Measurements from ENCODE around the gene PTPRN2. TPM values are rescaled to one million over a fixed set of nuclear protein-coding genes. Genes with fewer than 3 reads are reported as not detected.

The PTPRN2 gene
- total and polyA plus RNA-seq, 2 donors (not counting 3 experiments of a cell fraction or from before 2014, with no cell fraction given), result 0.62 to 0.88 TPM

DNA sequence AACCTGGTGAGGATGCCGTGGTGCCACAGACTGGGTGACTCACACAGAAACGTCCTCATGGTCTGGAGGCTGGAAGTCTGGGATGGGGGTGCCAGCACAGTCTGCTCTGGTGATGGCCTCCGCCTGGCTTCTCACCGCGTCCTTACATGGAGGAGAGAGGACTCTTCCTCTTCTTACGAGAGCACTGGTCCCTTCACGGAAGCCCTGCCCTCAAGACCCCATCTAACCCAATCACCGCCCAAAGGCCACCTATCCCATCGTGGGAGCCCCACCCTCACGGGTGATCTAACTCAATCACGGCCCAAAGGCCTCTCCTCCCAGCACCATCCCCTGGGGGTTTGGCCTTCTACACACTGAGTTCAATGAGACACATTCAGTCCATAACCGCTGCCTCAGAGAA is 137.7 kb downstream of the PTPRN2 start:
- Histone ChIP-seq H3K9me3 (replicated peaks; ENCODE audit: control insufficient read depth, insufficient read depth, low read length) (peaks cover 7% of the 10 kb centered on the region), H3K79me2 (ENCODE audit: control insufficient read depth, insufficient read depth, low read length) (no peaks in the 10 kb centered on the region), H4K20me1 (replicated peaks; ENCODE audit: control insufficient read depth, extremely low read depth, insufficient read depth, low read length) (no peaks in the 10 kb centered on the region), H3K9me1 (replicated peaks; ENCODE audit: control insufficient read depth, extremely low read depth, insufficient read depth, low read length) (no peaks in the 10 kb centered on the region), H3K4me2 (ENCODE audit: insufficient read depth, low read length) (no peak overlapping the region), H3K27ac (ENCODE audit: insufficient read depth, low read depth, low read length) (no peak overlapping the region), H3K27me3 (ENCODE audit: control insufficient read depth in 2 of 2, insufficient read depth in 2 of 2, low read length in 2 of 2) (no peaks in the 10 kb centered on the region), H3K4me3 (replicated peaks in 1 of 3; ENCODE audit: insufficient read depth in 1 of 3, low read depth in 1 of 3, low read length in 3 of 3) (no peak overlapping the region), H3K36me3 (ENCODE audit: control insufficient read depth in 2 of 2, extremely low read depth in 1 of 2, insufficient read depth in 2 of 2, low read length in 2 of 2) (no peaks in the 10 kb centered on the region), H2AFZ (ENCODE audit: low read depth, low read length) (no peak overlapping the region), H3K9ac (replicated peaks; ENCODE audit: extremely low read depth, insufficient read depth, low read length) (no peak overlapping the region), H3K4me1 (ENCODE audit: control insufficient read depth, extremely low read depth, insufficient read depth, low read length) (no peaks in the 10 kb centered on the region)
- dilution Hi-C loops (cut with MboI; ENCODE audit: extremely low pct_ligation_motif_present, low sequenced_read_pairs), result no loop called here
- TF ChIP-seq POLR2AphosphoS5 (IDR thresholded peaks at IDR 0.05; ENCODE audit: insufficient read depth, low read depth, low read length) (no peak), EZH2 (IDR thresholded peaks at IDR 0.05; ENCODE audit: borderline replicate concordance, low read depth, low read length, severe bottlenecking) (no peak), JUN (IDR thresholded peaks at IDR 0.05; ENCODE audit: borderline replicate concordance, insufficient read depth, insufficient read length, low read depth) (no peak), GATA2 (IDR thresholded peaks at IDR 0.05; ENCODE audit: insufficient read depth, insufficient read length, low read depth, low read length) (no peak), POLR2A (IDR thresholded peaks at IDR 0.05; ENCODE audit: low read depth, low read length) (no peak), FOS (IDR thresholded peaks at IDR 0.05; ENCODE audit: borderline replicate concordance, insufficient read depth, low read length) (no peak), MYC (IDR thresholded peaks at IDR 0.05; ENCODE audit: low read depth, low read length) (no peak)
- TF ChIP-seq, protein P1, sequence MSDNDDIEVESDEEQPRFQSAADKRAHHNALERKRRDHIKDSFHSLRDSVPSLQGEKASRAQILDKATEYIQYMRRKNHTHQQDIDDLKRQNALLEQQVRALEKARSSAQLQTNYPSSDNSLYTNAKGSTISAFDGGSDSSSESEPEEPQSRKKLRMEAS (IDR thresholded peaks at IDR 0.05; ENCODE audit: insufficient read depth, insufficient read length), result no peak
- TF ChIP-seq, protein P2, sequence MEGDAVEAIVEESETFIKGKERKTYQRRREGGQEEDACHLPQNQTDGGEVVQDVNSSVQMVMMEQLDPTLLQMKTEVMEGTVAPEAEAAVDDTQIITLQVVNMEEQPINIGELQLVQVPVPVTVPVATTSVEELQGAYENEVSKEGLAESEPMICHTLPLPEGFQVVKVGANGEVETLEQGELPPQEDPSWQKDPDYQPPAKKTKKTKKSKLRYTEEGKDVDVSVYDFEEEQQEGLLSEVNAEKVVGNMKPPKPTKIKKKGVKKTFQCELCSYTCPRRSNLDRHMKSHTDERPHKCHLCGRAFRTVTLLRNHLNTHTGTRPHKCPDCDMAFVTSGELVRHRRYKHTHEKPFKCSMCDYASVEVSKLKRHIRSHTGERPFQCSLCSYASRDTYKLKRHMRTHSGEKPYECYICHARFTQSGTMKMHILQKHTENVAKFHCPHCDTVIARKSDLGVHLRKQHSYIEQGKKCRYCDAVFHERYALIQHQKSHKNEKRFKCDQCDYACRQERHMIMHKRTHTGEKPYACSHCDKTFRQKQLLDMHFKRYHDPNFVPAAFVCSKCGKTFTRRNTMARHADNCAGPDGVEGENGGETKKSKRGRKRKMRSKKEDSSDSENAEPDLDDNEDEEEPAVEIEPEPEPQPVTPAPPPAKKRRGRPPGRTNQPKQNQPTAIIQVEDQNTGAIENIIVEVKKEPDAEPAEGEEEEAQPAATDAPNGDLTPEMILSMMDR (IDR thresholded peaks at IDR 0.05; ENCODE audit: extremely low read depth in 1 of 2, insufficient read depth in 1 of 2, low read depth in 1 of 2, low read length in 2 of 2), result no peak
- no TSS peak for BruUV-seq (replicated peaks)
- ChIA-PET CTCF (no interaction called here), POLR2A (no interaction called here)
- intact Hi-C loops (cut with micrococcal nuclease), result no loop called here
- DNase-seq (ENCODE audit: low read depth, low spot score) (no peak), FAIRE-seq (no peak)

All from endothelial cell of umbilical vein (primary cell).